Suppressor macrophage treated with lipopolysaccharide for 1 hour (primary cell): Measurements from ENCODE around the gene RGMA.

ENCODE experiments used
- DNase-seq, 3 donors: peaks; one replicate each; pipeline ENCODE4 v3.0.0-alpha.2; 2020 to 2022

The RGMA gene

GRCh38 chr15:93091465-93091864 is 2.5 kb upstream of the RGMA start:
- no peak for DNase-seq

DNA sequence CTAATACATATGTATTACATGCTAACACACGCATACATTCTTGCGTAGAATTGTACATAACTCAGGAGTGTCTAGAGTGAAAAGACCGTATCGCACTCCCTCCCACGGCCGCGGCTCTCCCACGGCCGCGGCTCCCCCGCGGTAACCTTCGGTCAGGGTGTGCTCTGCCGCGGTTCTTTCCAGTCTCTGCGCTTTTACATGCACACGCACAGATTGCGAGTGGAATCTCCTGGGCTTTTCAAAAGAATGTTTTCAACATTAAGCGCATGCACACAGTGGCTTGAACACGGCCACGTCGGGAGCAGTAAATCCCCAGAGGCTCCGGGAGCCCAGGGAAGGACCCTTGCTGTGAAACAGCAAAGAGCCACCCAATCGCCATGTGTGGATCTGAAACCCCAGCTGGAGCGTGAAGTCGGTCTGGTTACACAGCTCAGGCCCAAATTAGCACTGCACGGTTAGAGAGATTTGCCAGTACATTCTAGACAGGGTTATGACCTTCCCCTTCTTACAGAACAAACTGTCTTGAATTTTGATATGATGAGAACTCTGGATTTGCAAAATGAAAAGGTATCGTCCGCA is 805 bp upstream of the RGMA start:
- DNase-seq: peak in 1 of 3 donors; percentile 4

- DNase-seq: peak in 2 of 3 donors; percentile 20 to 47
Observed at GRCh38 chr15:93088200-93088980, 621 bp downstream of the RGMA start.

DNA sequence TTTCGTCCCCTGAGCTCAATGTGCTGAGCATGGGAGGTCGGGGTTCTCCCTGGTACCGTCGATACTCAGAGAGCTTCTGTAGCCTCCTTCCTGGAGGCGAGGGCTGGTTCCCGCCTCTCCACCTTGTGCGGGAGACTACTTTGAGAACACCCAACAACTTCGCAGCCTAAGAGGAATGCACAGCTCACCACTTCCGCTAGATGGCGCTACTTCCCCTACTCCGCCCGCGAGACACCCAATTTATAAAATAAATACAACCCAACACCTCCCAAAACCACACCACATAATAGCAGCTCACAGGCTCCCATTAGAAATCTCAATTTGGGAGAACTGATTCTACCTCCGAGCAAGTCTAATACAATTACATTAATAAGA is 1.2 kb downstream of the RGMA start:
- DNase-seq: peak; percentile 78 to 86 (median 78)

DNA sequence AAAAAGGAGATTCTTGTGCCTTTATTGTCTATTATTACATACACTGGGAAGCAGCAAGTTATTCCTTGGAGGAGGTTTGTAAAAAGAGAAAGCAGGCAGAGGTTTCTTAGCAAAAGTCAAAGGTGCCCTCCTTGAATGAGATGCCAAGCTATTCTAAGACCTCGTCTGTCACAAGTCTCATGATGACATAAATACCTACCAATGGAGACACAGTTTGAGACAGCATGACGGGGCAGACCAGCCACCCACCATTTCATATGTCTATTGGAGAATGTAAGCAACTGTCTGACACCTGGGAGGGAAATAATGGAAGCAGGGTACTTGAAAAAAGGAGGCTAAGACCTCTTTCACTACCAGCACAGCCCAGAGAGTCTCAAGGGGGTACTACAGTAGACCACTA is 2.2 kb downstream of the RGMA start:
- no peak for DNase-seq

DNA sequence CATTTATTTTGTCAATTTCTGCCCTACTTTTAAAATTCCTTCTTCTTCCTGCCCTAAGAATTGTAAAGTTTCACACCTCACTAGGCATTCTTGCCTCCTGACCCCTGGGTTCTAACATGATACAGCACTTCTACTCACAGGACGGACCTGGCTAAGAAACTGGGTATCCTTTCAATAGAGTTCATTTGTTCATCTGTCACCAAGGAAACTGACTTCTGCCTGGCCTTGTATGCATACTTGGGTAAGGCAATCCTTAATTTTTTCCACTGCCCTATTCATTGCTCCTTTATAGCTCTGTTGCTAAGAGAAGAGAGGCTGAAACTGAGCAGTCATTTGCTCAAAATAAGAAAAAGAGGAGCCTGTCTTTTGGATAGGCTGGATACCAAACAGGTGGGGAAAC is 3.3 kb downstream of the RGMA start:
- no peak for DNase-seq

GRCh38 chr15:93082861-93083260 is 6.2 kb downstream of the RGMA start:
- DNase-seq: no peak

DNA sequence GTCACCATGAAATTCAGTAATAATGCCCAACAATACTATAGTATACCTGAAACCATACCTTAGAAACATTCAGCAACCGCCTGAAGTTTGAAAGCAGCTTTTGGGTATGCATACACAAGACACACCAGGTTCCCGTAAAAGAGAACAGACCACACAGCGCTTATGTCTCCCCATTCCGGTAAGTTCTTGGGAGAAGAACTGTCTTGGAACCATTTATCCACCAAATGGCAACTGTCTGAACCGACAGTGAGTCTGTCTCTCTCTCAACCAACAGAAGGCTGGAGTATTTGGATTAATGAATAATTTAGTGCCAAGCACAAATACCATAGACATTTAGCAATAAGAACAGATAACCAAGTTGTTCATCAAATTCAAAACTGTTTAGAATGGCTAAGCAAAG is 7.6 kb downstream of the RGMA start:
- no peak for DNase-seq

- DNase-seq: no peak
Observed at GRCh38 chr15:93080451-93080850, 8.6 kb downstream of the RGMA start.

- DNase-seq: no peak
Observed at GRCh38 chr15:93076875-93077274, 12.1 kb downstream of the RGMA start.

GRCh38 chr15:93076217-93076616 is 12.8 kb downstream of the RGMA start:
- DNase-seq: no peak

GRCh38 chr15:93074599-93074998 is 14.4 kb downstream of the RGMA start:
- no peak for DNase-seq

DNA sequence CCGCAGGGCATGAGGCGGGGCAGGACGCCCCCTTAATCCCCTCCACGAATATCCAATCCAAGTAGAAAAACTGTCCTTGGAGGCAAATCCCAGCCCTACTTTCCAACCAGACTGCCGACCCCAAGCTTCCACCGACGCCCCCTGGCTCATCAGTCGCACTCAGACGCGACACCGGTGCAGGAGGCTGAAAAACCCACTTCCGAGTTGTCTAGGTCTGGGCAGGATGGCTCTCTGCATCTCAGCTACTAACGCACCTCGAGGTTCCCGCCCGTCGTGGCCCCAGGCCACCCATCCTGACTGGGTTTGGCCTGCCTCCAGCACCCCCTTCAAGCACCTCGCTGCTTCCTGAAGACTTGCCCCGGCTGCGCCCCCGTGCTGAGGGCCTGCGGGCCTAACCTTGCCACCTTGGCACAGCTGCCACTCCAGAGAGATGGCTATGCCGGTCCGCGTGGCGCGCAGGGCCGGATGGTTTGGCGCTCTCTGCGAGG is 15.5 kb downstream of the RGMA start:
- DNase-seq: no peak

DNA sequence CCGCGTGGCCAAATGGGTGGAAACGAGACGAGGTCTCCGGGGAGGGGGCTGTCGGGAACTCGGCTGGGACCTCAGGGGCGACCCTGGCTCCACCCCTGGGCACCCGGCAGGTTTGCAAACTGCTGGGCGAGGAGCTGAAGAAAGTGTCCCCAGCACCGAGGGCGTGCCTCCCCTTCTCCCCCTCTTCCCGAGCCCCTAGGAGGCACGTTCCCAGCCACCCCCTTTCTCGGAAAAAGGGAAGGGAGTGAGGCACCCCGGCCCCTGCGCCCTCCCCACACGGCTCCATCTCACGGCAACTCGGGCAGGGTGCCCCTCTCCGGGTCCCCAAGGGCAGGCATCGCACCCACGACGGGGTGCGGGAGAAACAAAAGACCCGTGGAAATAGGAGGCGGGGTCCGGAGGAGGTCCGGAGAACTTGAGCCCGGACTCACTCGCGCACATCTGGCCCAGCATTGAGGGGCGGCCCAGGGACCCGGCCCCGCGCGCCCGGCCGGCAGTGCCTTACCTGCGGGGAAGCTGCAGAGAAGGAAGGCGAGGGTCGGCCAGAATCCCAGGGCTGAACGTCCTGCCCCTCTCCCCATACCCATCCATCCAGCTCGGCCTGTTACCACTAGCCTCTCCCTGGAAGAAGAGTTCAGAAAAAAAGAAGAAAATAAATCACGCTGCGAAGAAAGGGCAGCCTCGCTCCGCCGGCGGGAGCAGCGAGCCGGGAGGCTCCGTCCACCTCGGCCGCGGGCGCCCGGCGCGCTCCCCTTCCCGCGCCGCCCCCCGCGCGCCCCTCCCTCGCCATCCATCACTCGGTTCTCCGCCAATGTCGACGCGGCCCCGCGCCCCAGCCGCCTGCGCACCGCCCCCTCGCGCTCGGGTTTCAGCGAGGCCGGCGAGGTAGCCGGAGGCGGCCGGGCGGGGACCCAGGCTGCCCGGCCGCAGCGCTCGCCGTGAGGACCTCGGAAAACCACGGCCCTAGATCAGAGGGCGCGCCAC is 16.3 kb downstream of the RGMA start:
- DNase-seq: peak in 2 of 3 donors; percentile 15 to 60

DNA sequence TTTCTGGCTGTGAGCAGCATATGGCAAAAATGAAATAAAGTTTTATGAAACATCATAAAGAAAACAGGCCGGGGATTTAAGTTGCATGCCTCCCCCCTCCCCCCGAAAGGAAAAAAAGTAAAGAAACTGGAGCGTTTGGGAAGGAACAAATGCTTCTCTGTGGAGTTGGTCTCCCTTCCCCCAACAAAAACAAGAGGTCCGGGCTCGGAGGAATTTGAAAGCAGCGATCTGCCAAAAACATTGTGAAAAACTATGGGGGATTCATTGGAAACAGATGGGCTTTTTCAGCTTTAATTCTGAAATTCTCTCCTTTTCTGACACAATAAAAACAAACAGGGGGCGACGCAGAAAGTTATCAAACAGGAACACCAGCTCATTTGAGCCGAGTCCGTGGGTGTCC is 17.0 kb downstream of the RGMA start:
- DNase-seq: peak in 1 of 3 donors; percentile 9

GRCh38 chr15:93071469-93071936 is 17.5 kb downstream of the RGMA start:
- no peak for DNase-seq

GRCh38 chr15:93070551-93071296 is 18.3 kb downstream of the RGMA start:
- DNase-seq: no peak

- DNase-seq: no peak
Observed at GRCh38 chr15:93070132-93070531, 18.9 kb downstream of the RGMA start.

DNA sequence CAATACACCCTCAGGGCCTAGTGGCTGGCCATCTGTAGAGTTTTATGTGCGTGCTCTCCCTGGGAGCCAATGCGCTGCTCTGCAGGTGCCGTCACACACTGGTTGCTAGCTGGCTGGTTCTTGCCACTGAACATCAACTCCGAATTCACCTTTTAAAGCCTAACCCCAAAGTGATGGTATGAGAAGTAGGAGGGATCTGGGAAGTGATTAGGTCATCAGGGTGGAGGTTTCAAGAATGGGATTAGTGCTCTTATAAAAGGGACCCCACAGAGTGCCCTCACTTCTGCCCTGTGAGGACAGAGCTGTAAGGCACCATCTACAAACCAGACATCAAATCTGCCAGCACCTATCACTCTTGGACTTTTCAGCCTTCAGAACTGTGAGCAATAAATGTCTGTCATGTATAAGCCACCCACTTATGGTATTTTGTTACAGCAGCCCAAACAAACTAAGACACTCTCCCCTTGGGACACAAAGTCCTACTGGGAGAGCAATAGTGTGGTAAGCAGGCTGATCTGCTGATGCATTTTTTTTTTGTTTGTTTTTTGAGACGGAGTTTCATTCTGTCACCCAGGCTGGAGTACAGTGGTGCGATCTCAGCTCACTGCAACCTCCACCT is 20.3 kb downstream of the RGMA start:
- no peak for DNase-seq

GRCh38 chr15:93067649-93068085 is 21.3 kb downstream of the RGMA start:
- no peak for DNase-seq

DNA sequence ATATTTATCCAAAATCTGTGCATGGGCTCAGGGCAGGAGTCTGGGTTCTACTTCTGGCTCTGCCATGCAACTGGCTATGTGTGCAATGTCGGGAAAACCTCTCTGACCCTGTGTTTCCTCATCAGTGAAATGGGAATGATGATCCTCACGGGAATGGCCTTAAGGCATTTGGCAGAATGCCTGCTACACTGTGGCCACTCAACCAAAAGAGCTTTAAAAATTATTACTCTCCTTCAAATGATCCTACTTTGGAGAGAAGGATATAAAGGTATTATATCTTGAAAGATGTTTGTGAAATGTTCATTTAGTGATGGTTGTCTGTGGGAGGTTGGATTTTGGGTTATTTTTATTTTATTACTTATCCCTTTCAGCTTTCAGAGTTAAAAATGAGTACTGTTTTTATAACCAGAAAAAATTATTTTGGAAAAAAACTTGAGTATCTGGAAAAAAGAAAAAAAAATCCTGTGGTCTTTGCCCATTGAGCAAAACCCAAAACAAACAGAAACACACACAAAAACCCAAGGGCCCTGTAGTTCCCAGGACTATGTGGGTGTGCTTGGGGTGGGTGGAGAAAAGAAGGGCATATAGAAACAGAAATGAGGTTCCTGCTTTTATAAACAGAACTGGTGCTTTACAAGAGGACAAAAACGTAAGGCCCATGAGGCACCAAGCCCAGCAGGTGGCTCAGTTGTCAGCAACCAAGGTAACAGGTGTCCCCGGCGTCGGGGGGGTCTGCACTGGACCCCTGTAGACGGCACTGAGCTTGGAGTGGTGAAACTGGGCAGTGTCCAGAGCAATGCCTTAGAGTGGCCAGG is 22.0 kb downstream of the RGMA start:
- DNase-seq: peak in 2 of 3 donors; percentile 14 to 31
